Measurements from ENCODE around the gene PRDM2. TPM values are rescaled to one million over a fixed set of nuclear protein-coding genes. Genes with fewer than 3 reads are reported as not detected.

PRDM2 gene
- polyA plus RNA-seq, 1 of the 3 experiments (the other 2 are of a cell fraction) = 7.2 TPM

DNA sequence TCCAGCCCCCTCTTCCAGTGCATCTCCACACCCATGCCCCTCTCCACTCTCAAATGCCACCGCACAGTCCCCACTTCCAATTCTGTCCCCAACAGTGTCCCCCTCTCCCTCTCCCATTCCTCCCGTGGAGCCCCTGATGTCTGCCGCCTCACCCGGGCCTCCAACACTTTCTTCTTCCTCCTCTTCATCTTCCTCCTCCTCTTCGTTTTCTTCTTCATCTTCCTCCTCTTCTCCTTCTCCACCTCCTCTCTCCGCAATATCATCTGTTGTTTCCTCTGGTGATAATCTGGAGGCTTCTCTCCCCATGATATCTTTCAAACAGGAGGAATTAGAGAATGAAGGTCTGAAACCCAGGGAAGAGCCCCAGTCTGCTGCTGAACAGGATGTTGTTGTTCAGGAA, 80.8 kb downstream of the PRDM2 start:
- ChIA-PET CTCF (no interaction called here), POLR2A (no interaction called here)
- Histone ChIP-seq H3F3A (replicated peaks; ENCODE audit: insufficient read depth) (peaks cover 3% of the 10 kb centered on the region), H3K4me3 (ENCODE audit: low read depth in 2 of 2, low read length in 1 of 2) (no peak overlapping the region), H3K9ac (no peak overlapping the region), H3K36me3 (replicated peaks in 1 of 2; ENCODE audit: control insufficient read depth in 1 of 2, insufficient read depth in 2 of 2, low read length in 1 of 2) (peaks cover 46 to 68% of the 10 kb centered on the region in 2 experiments), H3K4me1 (ENCODE audit: control insufficient read depth in 1 of 2, insufficient read depth in 2 of 2, low read depth in 1 of 2, low read length in 1 of 2) (peaks cover 2 to 4% of the 10 kb centered on the region in 2 experiments; a peak in 2 of 4 replicates), H3K79me2 (ENCODE audit: insufficient read depth) (peaks cover 51% of the 10 kb centered on the region), H4K20me1 (ENCODE audit: insufficient read depth) (peaks cover 65% of the 10 kb centered on the region), H3K27ac (ENCODE audit: low read depth in 2 of 2, low read length in 1 of 2) (no peak overlapping the region), H2AFZ (ENCODE audit: low read depth) (no peak overlapping the region), H3K9me3 (no peaks in the 10 kb centered on the region), H3K4me2 (no peak overlapping the region), H3K9me2 (no peaks in the 10 kb centered on the region), H3K27me3 (ENCODE audit: insufficient read depth) (no peaks in the 10 kb centered on the region)
- TF ChIP-seq RXRA (IDR thresholded peaks at IDR 0.05; ENCODE audit: borderline replicate concordance, low read depth) (no peak), RCOR1 (IDR thresholded peaks at IDR 0.05; ENCODE audit: low read length) (no peak), RFX5 (IDR thresholded peaks at IDR 0.05; ENCODE audit: low read length) (no peak), JUND (IDR thresholded peaks at IDR 0.05) (no peak), GATA2 (CRISPR knock-in tag; IDR thresholded peaks at IDR 0.05) (no peak), USF2 (IDR thresholded peaks at IDR 0.05; ENCODE audit: borderline replicate concordance, low read depth, low read length) (no peak), POLR2AphosphoS5 (IDR thresholded peaks at IDR 0.05; ENCODE audit: low read depth, low read length) (no peak), ZBTB33 (IDR thresholded peaks at IDR 0.05; ENCODE audit: borderline replicate concordance, low read depth) (no peak), MEF2A (IDR thresholded peaks at IDR 0.05; ENCODE audit: borderline replicate concordance, low read depth) (no peak), SMC3 (IDR thresholded peaks at IDR 0.05; ENCODE audit: low read depth, low read length) (no peak), MAX (IDR thresholded peaks at IDR 0.05; ENCODE audit: low read depth) (no peak), FOXM1 (IDR thresholded peaks at IDR 0.05; ENCODE audit: low read depth) (no peak), ELF1 (IDR thresholded peaks at IDR 0.05) (no peak), EP300 (IDR thresholded peaks at IDR 0.05; ENCODE audit: borderline replicate concordance in 1 of 2, low read depth in 1 of 2, low read length in 1 of 2) (no peak), FOSL2 (IDR thresholded peaks at IDR 0.05; ENCODE audit: borderline replicate concordance, low read depth) (no peak)
- TF ChIP-seq, protein P1, sequence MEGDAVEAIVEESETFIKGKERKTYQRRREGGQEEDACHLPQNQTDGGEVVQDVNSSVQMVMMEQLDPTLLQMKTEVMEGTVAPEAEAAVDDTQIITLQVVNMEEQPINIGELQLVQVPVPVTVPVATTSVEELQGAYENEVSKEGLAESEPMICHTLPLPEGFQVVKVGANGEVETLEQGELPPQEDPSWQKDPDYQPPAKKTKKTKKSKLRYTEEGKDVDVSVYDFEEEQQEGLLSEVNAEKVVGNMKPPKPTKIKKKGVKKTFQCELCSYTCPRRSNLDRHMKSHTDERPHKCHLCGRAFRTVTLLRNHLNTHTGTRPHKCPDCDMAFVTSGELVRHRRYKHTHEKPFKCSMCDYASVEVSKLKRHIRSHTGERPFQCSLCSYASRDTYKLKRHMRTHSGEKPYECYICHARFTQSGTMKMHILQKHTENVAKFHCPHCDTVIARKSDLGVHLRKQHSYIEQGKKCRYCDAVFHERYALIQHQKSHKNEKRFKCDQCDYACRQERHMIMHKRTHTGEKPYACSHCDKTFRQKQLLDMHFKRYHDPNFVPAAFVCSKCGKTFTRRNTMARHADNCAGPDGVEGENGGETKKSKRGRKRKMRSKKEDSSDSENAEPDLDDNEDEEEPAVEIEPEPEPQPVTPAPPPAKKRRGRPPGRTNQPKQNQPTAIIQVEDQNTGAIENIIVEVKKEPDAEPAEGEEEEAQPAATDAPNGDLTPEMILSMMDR (IDR thresholded peaks at IDR 0.05) = no peak
- TF ChIP-seq, protein P2, sequence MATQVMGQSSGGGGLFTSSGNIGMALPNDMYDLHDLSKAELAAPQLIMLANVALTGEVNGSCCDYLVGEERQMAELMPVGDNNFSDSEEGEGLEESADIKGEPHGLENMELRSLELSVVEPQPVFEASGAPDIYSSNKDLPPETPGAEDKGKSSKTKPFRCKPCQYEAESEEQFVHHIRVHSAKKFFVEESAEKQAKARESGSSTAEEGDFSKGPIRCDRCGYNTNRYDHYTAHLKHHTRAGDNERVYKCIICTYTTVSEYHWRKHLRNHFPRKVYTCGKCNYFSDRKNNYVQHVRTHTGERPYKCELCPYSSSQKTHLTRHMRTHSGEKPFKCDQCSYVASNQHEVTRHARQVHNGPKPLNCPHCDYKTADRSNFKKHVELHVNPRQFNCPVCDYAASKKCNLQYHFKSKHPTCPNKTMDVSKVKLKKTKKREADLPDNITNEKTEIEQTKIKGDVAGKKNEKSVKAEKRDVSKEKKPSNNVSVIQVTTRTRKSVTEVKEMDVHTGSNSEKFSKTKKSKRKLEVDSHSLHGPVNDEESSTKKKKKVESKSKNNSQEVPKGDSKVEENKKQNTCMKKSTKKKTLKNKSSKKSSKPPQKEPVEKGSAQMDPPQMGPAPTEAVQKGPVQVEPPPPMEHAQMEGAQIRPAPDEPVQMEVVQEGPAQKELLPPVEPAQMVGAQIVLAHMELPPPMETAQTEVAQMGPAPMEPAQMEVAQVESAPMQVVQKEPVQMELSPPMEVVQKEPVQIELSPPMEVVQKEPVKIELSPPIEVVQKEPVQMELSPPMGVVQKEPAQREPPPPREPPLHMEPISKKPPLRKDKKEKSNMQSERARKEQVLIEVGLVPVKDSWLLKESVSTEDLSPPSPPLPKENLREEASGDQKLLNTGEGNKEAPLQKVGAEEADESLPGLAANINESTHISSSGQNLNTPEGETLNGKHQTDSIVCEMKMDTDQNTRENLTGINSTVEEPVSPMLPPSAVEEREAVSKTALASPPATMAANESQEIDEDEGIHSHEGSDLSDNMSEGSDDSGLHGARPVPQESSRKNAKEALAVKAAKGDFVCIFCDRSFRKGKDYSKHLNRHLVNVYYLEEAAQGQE (IDR thresholded peaks at IDR 0.05; ENCODE audit: low read depth, low read length) = no peak
- no peak for DNase-seq
- 97% methylated on average over 6 of the region's 6 CpGs for WGBS (ENCODE audit: low lambda C conversion rate)
